H1 (cell line): ENCODE measurements around the gene RBM10. TPM values are rescaled to one million over a fixed set of nuclear protein-coding genes. Genes with fewer than 3 reads are reported as not detected.

Experiments used
- CTCF ChIA-PET: fragments of 300-600 bp; sonication (Branson Sonifier 250); formaldehyde crosslinking; loops from one replicate; lab custom pipeline; 2021; ENCODE audit not compliant: partially characterized antibody; lab: Charles Lee
- POLR2A ChIA-PET: fragments of 300-600 bp; sonication (Branson Sonifier 250); formaldehyde crosslinking; loops from one replicate; lab custom pipeline; 2021; ENCODE audit warnings: inconsistent platforms; ENCODE audit not compliant: partially characterized antibody; lab: Charles Lee
- DNase-seq, 2 experiments: peaks; one replicate each; pipeline versions ENCODE4 v3.0.0 to v3.0.0-alpha.2; 2010 to 2022; ENCODE audit warnings: low spot score in 2 of 2, low read depth in 1 of 2, mixed read lengths in 1 of 2
- FAIRE-seq: peaks from 2 replicates; lab custom pipeline; 2011; peaks lifted over from hg19 to GRCh38; lab: Jason Lieb, UNC
- H2AFZ ChIP-seq: 2 replicates; pipeline ENCODE4 v1.8.1; 2012; ENCODE audit warnings: low read length, inconsistent platforms
- H2AK5ac ChIP-seq: 2 replicates; pipeline ENCODE4 v1.6.1; 2013; ENCODE audit warnings: low read depth, low read length
- H2BK120ac ChIP-seq: replicated peaks from 2 replicates; pipeline ENCODE3; 2013; ENCODE audit warnings: low read depth, low read length, inconsistent platforms
- H2BK12ac ChIP-seq: 2 replicates; pipeline ENCODE4 v1.6.1; 2013; ENCODE audit warnings: low read depth, low read length
- H2BK15ac ChIP-seq: 2 replicates; pipeline ENCODE4 v1.6.1; 2013; ENCODE audit warnings: low read length
- H2BK20ac ChIP-seq: 2 replicates; pipeline ENCODE4 v1.6.1; 2013; ENCODE audit warnings: low read length
- H2BK5ac ChIP-seq: 2 replicates; pipeline ENCODE4 v1.6.1; 2013; ENCODE audit warnings: low read depth, low read length
- H3K14ac ChIP-seq: 2 replicates; pipeline ENCODE4 v1.6.1; 2013; ENCODE audit warnings: inconsistent platforms; ENCODE audit not compliant: insufficient read length
- H3K18ac ChIP-seq: 2 replicates; pipeline ENCODE4 v1.6.1; 2013; ENCODE audit warnings: low read length; ENCODE audit errors: extremely low read depth
- H3K23ac ChIP-seq: 2 replicates; pipeline ENCODE4 v1.6.1; 2013; ENCODE audit warnings: inconsistent platforms; ENCODE audit not compliant: insufficient read length
- H3K23me2 ChIP-seq: 2 replicates; pipeline ENCODE4 v1.6.1; 2013; ENCODE audit warnings: low read depth, low read length
- H3K27ac ChIP-seq: 2 replicates; pipeline ENCODE4 v1.6.1; 2011; ENCODE audit warnings: low read depth, low read length, inconsistent platforms
- H3K27me3 ChIP-seq, 4 experiments: replicated peaks in 1 of 4; 1 replicate in 1 of 4; 2 replicates in 3 of 4; pipeline versions ENCODE4 v1.6.1 to v1.8.1; 2011 to 2013; ENCODE audit warnings: low read length in 3 of 4, mild to moderate bottlenecking in 3 of 4, inconsistent platforms in 2 of 4, mixed read lengths in 2 of 4, moderate library complexity in 1 of 4; ENCODE audit not compliant: control insufficient read depth in 3 of 4, insufficient read depth in 3 of 4; ENCODE audit errors: extremely low read depth in 1 of 4
- H3K36me3 ChIP-seq, 4 experiments: 2 replicates each; pipeline versions ENCODE4 v1.6.1 to v1.8.1; 2011 to 2013; ENCODE audit warnings: mild to moderate bottlenecking in 4 of 4, low read length in 3 of 4, moderate library complexity in 2 of 4, control low read depth in 1 of 4, inconsistent platforms in 1 of 4; ENCODE audit not compliant: insufficient read depth in 4 of 4, control insufficient read depth in 2 of 4
- H3K4ac ChIP-seq: replicated peaks from 2 replicates; pipeline ENCODE3; 2013; ENCODE audit warnings: low read length, low read depth, mixed read lengths, inconsistent platforms; ENCODE audit not compliant: insufficient read length
- H3K4me1 ChIP-seq, 4 experiments: replicated peaks in 1 of 4; 1 replicate in 1 of 4; 2 replicates in 3 of 4; pipeline versions ENCODE4 v1.6.1 to v1.8.1; 2011 to 2013; ENCODE audit warnings: low read length in 3 of 4, inconsistent platforms in 2 of 4, mixed read lengths in 1 of 4; ENCODE audit not compliant: insufficient read depth in 4 of 4, control insufficient read depth in 3 of 4
- H3K4me2 ChIP-seq, 2 experiments: 2 replicates each; pipeline versions ENCODE4 v1.6.1 to v1.8.1; 2011 to 2013; ENCODE audit warnings: low read depth in 2 of 2, low read length in 2 of 2, control low read depth in 1 of 2, inconsistent platforms in 1 of 2, mild to moderate bottlenecking in 1 of 2; ENCODE audit not compliant: insufficient read depth in 1 of 2
- H3K4me3 ChIP-seq, 4 experiments: fragments of 200-600, 300-600 bp in 1 of 4; sonication (generic), shearing (Covaris generic), sonication (Bioruptor Twin) in 1 of 4; 2 replicates each; pipeline versions ENCODE4 v1.5.1 to v1.8.1; 2011 to 2016; ENCODE audit warnings: low read length in 4 of 4, low read depth in 3 of 4, control low read depth in 2 of 4, inconsistent platforms in 2 of 4, mild to moderate bottlenecking in 2 of 4, mixed read lengths in 1 of 4, moderate library complexity in 1 of 4; ENCODE audit not compliant: insufficient read depth in 2 of 4; ENCODE audit errors: extremely low read depth in 1 of 4
- H3K56ac ChIP-seq: replicated peaks from 2 replicates; pipeline ENCODE3; 2013; ENCODE audit warnings: low read depth, mild to moderate bottlenecking, mixed read lengths, low read length, inconsistent platforms; ENCODE audit not compliant: insufficient read length
- H3K79me1 ChIP-seq: 2 replicates; pipeline ENCODE4 v1.6.1; 2013; ENCODE audit warnings: low read depth, low read length, control low read depth
- H3K79me2 ChIP-seq, 2 experiments: 2 replicates each; pipeline versions ENCODE4 v1.6.1 to v1.8.1; 2012 to 2013; ENCODE audit warnings: low read length in 2 of 2, mild to moderate bottlenecking in 2 of 2, inconsistent platforms in 1 of 2; ENCODE audit not compliant: insufficient read depth in 2 of 2, control insufficient read depth in 1 of 2
- H3K9ac ChIP-seq, 4 experiments: replicated peaks in 1 of 4; 1 replicate in 1 of 4; 2 replicates in 3 of 4; pipeline versions ENCODE4 v1.6.1 to v1.8.1; 2011 to 2013; ENCODE audit warnings: low read depth in 3 of 4, low read length in 3 of 4, control low read depth in 2 of 4, mild to moderate bottlenecking in 2 of 4, moderate library complexity in 2 of 4, inconsistent platforms in 1 of 4; ENCODE audit errors: extremely low read depth in 1 of 4
- H3K9me3 ChIP-seq, 2 experiments: 2 replicates each; pipeline versions ENCODE4 v1.6.1 to v1.8.1; 2012 to 2013; ENCODE audit warnings: mild to moderate bottlenecking in 2 of 2, moderate library complexity in 2 of 2, control low read depth in 1 of 2, inconsistent platforms in 1 of 2, low read depth in 1 of 2, low read length in 1 of 2, mixed read lengths in 1 of 2; ENCODE audit not compliant: insufficient read depth in 2 of 2
- H4K20me1 ChIP-seq, 2 experiments: replicated peaks in 1 of 2; 2 replicates each; pipeline versions ENCODE3 to v1.8.1; 2011 to 2013; ENCODE audit warnings: inconsistent platforms in 2 of 2, low read length in 2 of 2, mild to moderate bottlenecking in 1 of 2; ENCODE audit not compliant: insufficient read depth in 2 of 2, control insufficient read depth in 1 of 2
- H4K5ac ChIP-seq: 2 replicates; pipeline ENCODE4 v1.6.1; 2013; ENCODE audit warnings: low read length, low read depth, mixed read lengths, inconsistent platforms; ENCODE audit not compliant: insufficient read length
- H4K8ac ChIP-seq: 2 replicates; pipeline ENCODE4 v1.8.0; 2013; ENCODE audit warnings: mild to moderate bottlenecking, moderate library complexity, low read length, inconsistent platforms; ENCODE audit not compliant: insufficient read depth; ENCODE audit errors: extremely low read depth
- H4K91ac ChIP-seq: replicated peaks from 2 replicates; pipeline ENCODE3; 2013; ENCODE audit warnings: low read length, mixed read lengths, inconsistent platforms; ENCODE audit not compliant: insufficient read length
- CTBP2 ChIP-seq: IDR thresholded peaks from 2 replicates; pipeline ENCODE4 v1.7.0; 2011; ENCODE audit warnings: borderline replicate concordance, mild to moderate bottlenecking, moderate library complexity, mixed read lengths, low read length; ENCODE audit not compliant: insufficient read depth, insufficient read length
- JUN ChIP-seq: IDR thresholded peaks from 2 replicates; pipeline ENCODE4 v1.6.1; 2011; ENCODE audit warnings: low read depth, mild to moderate bottlenecking, improper control_type of control experiment, low read length
- MAFK ChIP-seq: IDR thresholded peaks from 2 replicates; pipeline ENCODE4 v1.6.1; 2012; ENCODE audit warnings: low read depth, mild to moderate bottlenecking, improper control_type of control experiment, low read length
- POLR2A ChIP-seq, 2 experiments: IDR thresholded peaks; 1 replicate in 1 of 2; 2 replicates in 1 of 2; pipeline ENCODE4 v1.6.1; 2011; ENCODE audit warnings: low read depth in 2 of 2, low read length in 2 of 2, mild to moderate bottlenecking in 2 of 2; ENCODE audit errors: control extremely low read depth in 1 of 2
- RFX5 ChIP-seq: IDR thresholded peaks from 2 replicates; pipeline ENCODE4 v1.6.1; 2011; ENCODE audit warnings: low read depth, low read length, improper control_type of control experiment, borderline replicate concordance
- RXRA ChIP-seq: IDR thresholded peaks from 2 replicates; pipeline ENCODE4 v1.6.1; 2011; ENCODE audit warnings: low read depth, mild to moderate bottlenecking, low read length, moderate library complexity; ENCODE audit not compliant: insufficient read depth
- SAP30 ChIP-seq: fragments of 300-600 bp; sonication (generic); IDR thresholded peaks from 2 replicates; pipeline ENCODE4 v1.7.1; 2012; ENCODE audit warnings: low read length, moderate library complexity, mild to moderate bottlenecking, inconsistent platforms; ENCODE audit not compliant: insufficient read depth, insufficient replicate concordance
- SP1 ChIP-seq: IDR thresholded peaks from 2 replicates; pipeline ENCODE4 v1.6.1; 2011; ENCODE audit warnings: low read depth, low read length
- SP4 ChIP-seq: IDR thresholded peaks from 2 replicates; pipeline ENCODE4 v1.6.1; 2012; ENCODE audit warnings: low read length, inconsistent platforms
- TAF7 ChIP-seq: optimal IDR thresholded peaks from 2 replicates; pipeline ENCODE3; 2011; ENCODE audit warnings: low read depth, mild to moderate bottlenecking, inconsistent platforms, low read length, moderate library complexity, borderline replicate concordance
- WGBS, 2 experiments: shearing (Covaris generic) in 1 of 2; methylation state at CpG; one replicate each; pipeline versions ENCODE4 v1.1.6 to v1.1.7; 2013 to 2015; ENCODE audit warnings: low lambda C conversion rate in 2 of 2, mixed read lengths in 2 of 2, inconsistent platforms in 1 of 2, low coverage in 1 of 2, missing lambda C conversion rate in 1 of 2; ENCODE audit not compliant: insufficient replicate concordance in 2 of 2, insufficient coverage in 1 of 2, insufficient read length in 1 of 2; ENCODE audit errors: extremely low coverage in 1 of 2, missing lambda C conversion rate in 1 of 2; 5-methylcytosine and 5-hydroxymethylcytosine counted together
- polyA plus RNA-seq, 7 experiments: library from polyadenylated mRNA; depleted of rRNA in 3 of 7; stranded (reverse) in 5 of 7; unstranded in 2 of 7; fragments of >200 nt in 5 of 7; fragments of 200-250 nt in 2 of 7; gene quantifications; 1 replicate in 5 of 7; 2 replicates in 1 of 7; 4 replicates in 1 of 7; pipeline versions ENCODE4 v1.2.1 to v1.2.3, GENCODE V29; 2011 to 2013; ENCODE audit warnings: missing spikeins in 2 of 7, mixed read lengths in 2 of 7
- total RNA-seq: library from RNA; stranded (reverse); fragmentation: NEBNext Ultra II Directional; extraction: Animal tissue kit (Norgen Biotek cat#: 25700); gene quantifications from 2 replicates; pipeline ENCODE4 v1.2.1, GENCODE V29; 2021
- TF ChIP-seq, protein P1 (sequence below): IDR thresholded peaks from 2 replicates; pipeline ENCODE4 v1.6.1; 2011; ENCODE audit warnings: low read depth, mild to moderate bottlenecking, low read length; ENCODE audit not compliant: insufficient read depth
- TF ChIP-seq, protein P2 (sequence below): IDR thresholded peaks from 2 replicates; pipeline ENCODE4 v1.6.1; 2011; ENCODE audit warnings: low read length, improper control_type of control experiment

The RBM10 gene
- total and polyA plus RNA-seq, 2 of the 8 experiments (the other 6 are each of a cell fraction or from before 2014, with no cell fraction given): 35.7 to 64.0 TPM

DNA sequence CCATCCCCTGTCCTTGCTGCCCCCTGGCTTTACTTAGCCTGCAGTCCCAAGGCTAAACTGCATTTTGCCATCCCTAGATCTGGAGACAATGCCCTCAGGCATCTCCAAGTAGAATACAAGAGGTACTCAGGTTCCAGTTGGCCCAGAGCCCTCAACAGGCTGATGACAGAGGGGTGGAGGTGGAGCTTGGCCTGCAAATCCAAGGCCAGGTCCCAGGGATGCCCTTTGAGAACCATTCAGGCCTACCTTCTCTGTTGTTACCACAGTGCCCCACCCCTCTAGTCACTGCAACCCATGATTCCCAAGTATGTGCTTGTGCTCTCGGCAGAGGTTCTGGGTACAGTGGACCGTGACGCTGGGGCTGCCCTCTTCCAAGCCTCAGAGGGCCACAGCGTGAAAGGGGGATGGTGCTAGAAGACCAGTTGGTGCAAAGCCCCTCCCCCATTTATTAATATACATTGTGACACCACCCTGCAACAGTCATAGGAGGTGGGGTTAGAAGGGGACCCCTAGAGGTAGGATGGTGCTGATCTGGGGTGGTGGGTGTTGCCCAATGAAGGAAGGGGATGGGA lies 42.2 kb downstream of the RBM10 start:
- Histone ChIP-seq H3K4me2 (no peak overlapping the region), H3K4me3 (no peak overlapping the region), H2BK20ac (no peak overlapping the region), H2BK12ac (no peak overlapping the region), H3K4me1 (peaks cover 0 to 4% (median 0%) of the 10 kb centered on the region in 4 experiments; a peak in 3 of 7 replicates), H2BK120ac (no peak overlapping the region), H3K9me3 (no peaks in the 10 kb centered on the region), H3K27me3 (no peaks in the 10 kb centered on the region), H3K23me2 (peaks cover 2% of the 10 kb centered on the region; the same call in 1 of the 2 replicates), H3K4ac (no peak overlapping the region), H2AFZ (no peak overlapping the region), H4K5ac (no peak overlapping the region), H2BK15ac (no peak overlapping the region), H4K8ac (no peak overlapping the region), H3K56ac (no peak overlapping the region), H4K91ac (no peak overlapping the region), H3K14ac (no peak overlapping the region), H3K36me3 (peaks cover 0 to 22% (median 10%) of the 10 kb centered on the region in 4 experiments; a peak in 6 of 8 replicates), H2BK5ac (no peak overlapping the region), H4K20me1 (peaks cover 0 to 2% of the 10 kb centered on the region in 2 experiments), H2AK5ac (no peak overlapping the region), H3K9ac (no peak overlapping the region), H3K18ac (no peak overlapping the region), H3K79me1 (no peaks in the 10 kb centered on the region), H3K79me2 (no peaks in the 10 kb centered on the region), H3K27ac (no peak overlapping the region), H3K23ac (no peak overlapping the region)
- ChIA-PET CTCF (no interaction called here), POLR2A (interaction anchor here (1.1 to 2.6 kb wide), 2 partner anchors 30 to 42 kb away, joined by 3 to 9 read pairs; partner anchors contain the start of gene RBM10)
- FAIRE-seq (no peak), DNase-seq (no peak)
- WGBS, 2 experiments: 80% methylated on average over 2 of the region's 4 CpGs; no CpG with 5 or more reads in 1 of the 2 experiments
- no peak for TF ChIP-seq TAF7
- no peak for TF ChIP-seq JUN
- no peak for TF ChIP-seq MAFK
- TF ChIP-seq POLR2A (IDR thresholded peaks at IDR 0.05; ENCODE audit: control extremely low read depth in 1 of 2, low read depth in 2 of 2, low read length in 2 of 2): no peak
- TF ChIP-seq, protein P1, sequence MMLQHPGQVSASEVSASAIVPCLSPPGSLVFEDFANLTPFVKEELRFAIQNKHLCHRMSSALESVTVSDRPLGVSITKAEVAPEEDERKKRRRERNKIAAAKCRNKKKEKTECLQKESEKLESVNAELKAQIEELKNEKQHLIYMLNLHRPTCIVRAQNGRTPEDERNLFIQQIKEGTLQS: no peak
- TF ChIP-seq RXRA: no peak
- no peak for TF ChIP-seq CTBP2
- TF ChIP-seq, protein P2, sequence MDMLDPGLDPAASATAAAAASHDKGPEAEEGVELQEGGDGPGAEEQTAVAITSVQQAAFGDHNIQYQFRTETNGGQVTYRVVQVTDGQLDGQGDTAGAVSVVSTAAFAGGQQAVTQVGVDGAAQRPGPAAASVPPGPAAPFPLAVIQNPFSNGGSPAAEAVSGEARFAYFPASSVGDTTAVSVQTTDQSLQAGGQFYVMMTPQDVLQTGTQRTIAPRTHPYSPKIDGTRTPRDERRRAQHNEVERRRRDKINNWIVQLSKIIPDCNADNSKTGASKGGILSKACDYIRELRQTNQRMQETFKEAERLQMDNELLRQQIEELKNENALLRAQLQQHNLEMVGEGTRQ: no peak
- TF ChIP-seq SP1: no peak
- no peak for TF ChIP-seq SP4
- TF ChIP-seq RFX5: no peak
- TF ChIP-seq SAP30: no peak
